Measurements from ENCODE around the gene ZBTB47.

ZBTB47 gene

GRCh38 chr3:42665050-42665878 lies 11.8 kb downstream of the ZBTB47 start:
- DNase-seq (ENCODE audit: low spot score): no peak

DNA sequence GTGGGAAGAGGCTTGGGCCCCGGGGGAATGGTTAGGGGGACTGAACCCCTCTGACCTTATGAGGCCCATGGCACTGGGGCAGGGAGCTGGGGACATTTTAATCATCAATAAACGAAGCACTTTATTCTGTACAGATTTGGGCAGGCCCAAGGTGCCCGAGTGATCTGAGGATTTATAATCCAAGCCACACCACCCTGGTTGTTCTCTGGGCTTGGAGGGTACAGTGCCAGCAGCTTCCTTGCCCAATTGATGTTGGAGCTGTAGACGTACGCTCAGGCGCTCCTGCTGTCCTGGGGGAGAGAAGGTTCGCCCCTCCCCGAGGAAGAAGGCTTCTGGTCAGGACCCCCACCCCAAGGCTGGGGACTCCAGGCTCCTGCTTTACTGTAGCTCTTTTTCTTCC lies 12.5 kb downstream of the ZBTB47 start:
- DNase-seq (ENCODE audit: low spot score): no peak

DNA sequence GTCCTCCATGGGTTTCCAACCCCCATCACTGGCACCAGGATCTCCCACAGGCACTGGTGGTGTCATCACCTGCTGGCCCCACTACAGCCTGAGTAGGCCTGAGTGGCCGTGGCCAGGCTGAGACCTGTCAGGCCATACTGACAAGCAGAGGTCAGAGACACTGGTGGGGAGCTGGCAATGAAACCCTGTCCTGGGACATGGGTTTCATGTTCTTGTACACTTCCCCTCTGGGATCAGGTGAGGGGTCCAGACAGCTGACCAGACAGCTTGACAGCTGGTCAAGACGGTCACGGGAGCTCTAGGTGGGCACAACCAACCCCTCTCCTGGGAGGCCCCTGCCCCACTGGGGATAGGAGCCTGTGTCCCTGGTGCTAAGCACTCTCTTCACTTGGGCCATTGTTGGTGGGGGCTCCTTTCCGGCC lies 13.1 kb downstream of the ZBTB47 start:
- no peak for DNase-seq (ENCODE audit: low spot score)

GRCh38 chr3:42667096-42667522 lies 13.6 kb downstream of the ZBTB47 start:
- DNase-seq (ENCODE audit: low spot score): no peak

GRCh38 chr3:42667523-42668412 lies 14.3 kb downstream of the ZBTB47 start:
- no peak for DNase-seq (ENCODE audit: low spot score)

DNA sequence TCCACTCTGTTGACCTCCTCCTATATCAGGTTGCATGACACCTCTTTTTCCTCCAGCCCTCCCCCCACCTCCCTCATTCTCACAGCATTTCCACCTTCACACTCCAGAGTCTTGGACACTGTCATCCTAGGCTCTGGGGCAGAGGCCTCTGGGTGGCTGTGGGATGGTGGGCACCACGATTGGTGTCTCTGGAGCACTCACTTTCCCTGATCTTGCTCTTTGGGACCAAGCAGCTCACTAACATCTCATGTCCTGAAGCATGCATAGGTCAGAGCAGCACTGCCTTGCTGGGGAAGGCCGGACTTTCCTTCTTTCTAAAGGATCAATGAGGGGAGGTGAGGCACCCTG lies 14.9 kb downstream of the ZBTB47 start:
- DNase-seq (ENCODE audit: low spot score): no peak

DNA sequence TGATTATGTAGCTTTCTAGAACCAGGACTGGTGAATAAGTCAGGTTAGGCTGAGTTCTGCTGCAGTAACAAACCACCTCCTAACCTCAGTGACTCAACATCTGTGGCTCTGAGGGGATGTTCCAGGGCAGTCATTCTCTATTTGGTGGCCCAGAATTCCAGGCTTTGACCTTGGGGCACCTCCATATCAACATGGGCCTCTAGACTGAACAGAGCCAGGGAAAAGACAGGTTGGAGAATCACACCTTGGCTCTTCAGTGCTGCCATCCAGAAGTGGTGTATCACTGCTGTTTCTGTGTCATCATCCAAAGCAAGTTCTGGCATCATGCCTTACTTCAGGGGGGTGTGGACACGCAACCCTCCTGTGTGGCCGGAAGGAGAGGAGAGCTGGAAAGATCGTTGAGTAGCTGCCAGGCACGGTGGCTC lies 15.3 kb downstream of the ZBTB47 start:
- no peak for DNase-seq (ENCODE audit: low spot score)

DNA sequence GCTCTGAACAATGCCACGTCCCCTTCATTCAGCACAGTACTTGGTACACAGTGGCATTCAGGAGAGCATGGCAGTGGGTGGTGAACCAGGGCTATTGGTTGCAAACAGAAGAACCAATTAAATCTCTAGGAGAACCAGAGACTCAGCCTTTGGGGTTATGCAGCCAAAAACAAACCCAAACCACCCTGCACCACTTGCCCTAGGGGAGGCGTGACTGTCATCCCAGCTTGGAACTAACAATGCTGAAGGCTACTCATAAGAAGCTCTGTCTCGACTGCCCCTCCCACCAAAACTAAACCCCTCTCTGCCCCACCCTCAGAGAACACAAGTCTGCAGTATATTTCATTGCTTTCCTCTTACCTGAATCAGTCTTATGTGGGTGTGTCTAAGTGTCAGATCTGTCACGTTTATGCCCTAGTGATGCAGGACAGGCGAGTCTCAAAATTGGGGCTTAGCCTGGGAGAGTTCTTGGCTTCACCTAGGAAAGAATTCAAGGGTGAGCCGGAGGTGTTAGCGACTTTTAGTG lies 16.6 kb downstream of the ZBTB47 start:
- DNase-seq (ENCODE audit: low spot score): no peak

DNA sequence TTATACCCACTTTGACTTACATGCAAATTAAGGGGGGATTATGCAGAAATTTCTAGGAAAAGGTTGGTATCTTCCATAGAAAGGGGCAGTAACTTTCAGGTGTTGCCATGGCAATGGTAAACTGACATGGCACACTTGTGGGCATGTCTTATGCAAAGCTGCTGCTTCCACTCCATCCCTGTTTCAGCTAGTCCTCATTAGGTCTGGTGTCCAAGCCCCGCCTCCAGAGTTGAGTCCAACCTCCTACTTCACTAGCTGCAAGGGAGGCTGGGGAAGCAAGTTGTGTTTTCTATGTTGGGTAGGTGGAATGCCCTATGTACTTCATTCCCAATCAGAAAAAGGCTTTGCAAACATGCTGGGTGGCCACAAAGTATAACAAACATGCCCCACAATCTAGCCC lies 17.2 kb downstream of the ZBTB47 start:
- no peak for DNase-seq (ENCODE audit: low spot score)

- DNase-seq (ENCODE audit: low spot score): no peak
Observed at GRCh38 chr3:42672515-42672914, 19.0 kb downstream of the ZBTB47 start.

GRCh38 chr3:42673082-42673481 lies 19.6 kb downstream of the ZBTB47 start:
- no peak for DNase-seq (ENCODE audit: low spot score)

DNA sequence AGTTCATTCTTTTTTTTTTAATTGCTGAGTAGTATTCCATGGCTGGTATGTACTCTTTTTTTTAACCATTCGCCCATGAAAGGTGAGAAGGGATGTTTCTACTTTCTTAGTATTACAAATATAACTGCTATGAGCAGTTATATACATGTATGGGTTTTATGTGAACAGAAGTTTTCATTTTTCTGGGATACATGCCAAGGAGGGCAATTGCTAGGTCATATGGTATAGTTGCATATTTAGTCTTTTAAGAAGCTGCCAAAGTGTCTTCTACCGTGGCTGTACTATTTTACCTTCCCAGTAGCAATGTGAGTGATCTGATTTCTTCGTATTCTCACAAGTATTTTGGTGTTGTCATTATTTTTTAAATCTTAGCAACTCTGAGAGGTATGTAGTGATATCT lies 20.6 kb downstream of the ZBTB47 start:
- DNase-seq (ENCODE audit: low spot score): no peak

- no peak for DNase-seq (ENCODE audit: low spot score)
Observed at GRCh38 chr3:42675909-42676308, 22.4 kb downstream of the ZBTB47 start.

DNA sequence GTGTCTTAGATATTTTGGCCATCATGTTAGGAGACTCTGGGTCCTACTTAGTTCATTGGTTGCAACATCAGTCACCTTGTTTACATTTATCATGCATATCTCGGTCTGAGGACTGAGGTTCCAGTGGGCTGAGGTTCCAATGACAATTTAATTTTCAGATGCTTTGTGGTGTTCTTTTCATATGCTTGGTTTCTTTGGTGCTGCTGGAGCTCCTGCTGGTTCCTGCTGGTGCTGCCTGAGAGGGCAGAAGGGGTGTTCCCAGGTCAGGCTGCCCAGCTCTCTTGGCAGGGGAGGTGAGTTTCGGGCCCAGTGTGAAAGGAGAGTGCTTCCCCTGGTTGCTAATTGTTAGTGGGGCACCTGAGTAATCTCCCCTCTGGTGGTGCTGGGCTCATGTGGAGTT lies 24.9 kb downstream of the ZBTB47 start:
- DNase-seq (ENCODE audit: low spot score): no peak

DNA sequence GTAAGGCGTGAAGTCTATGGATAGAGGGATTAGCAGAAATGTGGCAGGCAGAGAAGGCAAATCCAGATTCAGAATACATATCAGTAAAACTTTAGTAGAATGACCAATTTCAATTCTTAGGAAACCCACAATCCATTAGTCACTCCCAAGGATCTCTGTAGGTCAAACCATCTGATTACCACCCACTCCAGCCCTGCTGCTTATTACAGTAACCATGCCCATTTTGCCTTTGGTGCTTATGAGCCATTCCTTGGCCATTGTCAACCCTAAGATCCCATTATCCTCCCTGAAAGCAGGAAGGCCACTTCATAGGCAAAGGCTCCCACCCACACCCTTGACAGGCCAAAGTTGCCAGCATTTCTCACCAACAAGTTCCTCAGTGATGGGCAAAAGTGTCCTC lies 26.8 kb downstream of the ZBTB47 start:
- DNase-seq (ENCODE audit: low spot score): no peak

- no peak for DNase-seq (ENCODE audit: low spot score)
Observed at GRCh38 chr3:42680806-42681205, 27.3 kb downstream of the ZBTB47 start.

- no peak for DNase-seq (ENCODE audit: low spot score)
Observed at GRCh38 chr3:42681361-42682038, 28.0 kb downstream of the ZBTB47 start.

- no peak for DNase-seq (ENCODE audit: low spot score)
Observed at GRCh38 chr3:42682301-42683070, 29.0 kb downstream of the ZBTB47 start.

DNA sequence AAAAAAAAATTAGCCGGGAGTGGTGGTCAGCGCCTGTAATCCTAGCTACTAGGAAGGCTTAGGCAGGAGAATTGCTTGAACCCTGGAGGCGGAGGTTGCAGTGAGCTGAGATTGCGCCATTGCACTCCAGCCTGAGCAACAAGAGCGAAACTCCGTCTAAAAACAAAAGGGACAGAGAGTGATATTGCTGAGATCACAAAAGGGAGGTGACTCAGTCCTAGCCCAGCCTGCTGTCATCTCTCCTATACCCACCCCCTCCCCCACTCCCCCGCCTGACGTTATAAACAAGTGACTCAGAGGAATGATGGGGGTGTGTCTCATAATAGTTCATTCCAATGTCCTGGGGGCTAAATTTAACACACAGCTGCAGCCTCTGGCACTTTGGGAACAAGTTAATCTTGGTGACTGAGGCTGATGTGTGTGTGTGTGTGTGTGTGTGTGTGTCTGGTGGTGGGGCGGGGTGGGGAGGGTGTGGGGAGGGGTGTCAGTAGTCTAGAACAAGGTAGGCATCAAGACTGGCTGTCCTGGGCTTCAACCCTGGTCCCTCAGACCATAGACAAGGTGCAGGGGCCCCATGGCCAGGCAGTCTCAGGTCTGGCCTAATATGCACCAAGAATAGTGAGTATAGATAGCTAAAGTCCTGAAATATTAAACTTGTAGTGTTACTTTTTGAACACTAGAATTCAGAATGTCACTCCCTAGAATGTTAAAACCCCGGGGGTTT lies 30.5 kb downstream of the ZBTB47 start:
- DNase-seq (ENCODE audit: low spot score): peak; percentile 47

DNA sequence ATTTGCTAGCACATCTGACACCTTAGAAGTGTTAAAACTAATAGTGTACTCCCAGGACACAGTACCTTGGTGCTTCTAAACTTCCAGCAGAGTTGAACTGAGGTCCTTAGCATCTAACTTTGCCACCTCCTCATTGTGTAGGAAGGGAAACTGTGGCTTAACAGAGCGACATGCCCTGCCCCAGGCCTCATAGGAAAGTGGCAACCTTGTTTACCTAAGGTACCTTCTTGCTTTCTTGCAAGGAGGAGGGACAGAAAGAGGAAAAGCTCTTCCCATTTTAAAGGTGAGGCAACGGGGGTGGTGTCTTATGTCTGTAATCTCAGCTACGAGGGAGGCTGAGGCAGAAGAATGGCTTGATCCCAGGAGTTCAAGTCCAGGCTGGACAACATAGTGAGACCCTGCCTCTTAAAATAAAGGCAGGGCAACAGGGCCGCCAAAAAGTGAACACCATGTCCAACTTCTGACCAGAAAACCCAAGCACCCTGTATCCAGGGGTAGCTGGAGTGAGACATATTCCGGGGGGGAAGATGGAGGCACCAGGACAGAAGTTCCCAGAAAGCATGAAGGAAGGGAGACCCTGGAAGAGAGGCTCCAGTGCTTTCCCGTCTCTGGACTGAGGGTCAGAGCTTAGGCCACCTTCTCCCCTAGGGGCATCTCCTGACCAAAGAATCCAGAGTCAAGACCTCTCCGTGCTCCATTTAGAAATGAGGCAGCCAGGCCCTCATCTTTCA lies 31.3 kb downstream of the ZBTB47 start:
- DNase-seq (ENCODE audit: low spot score): no peak

Data from pons (tissue), 1 donor.